ENCODE results near the gene EFNA2. TPM values are rescaled to one million over a fixed set of nuclear protein-coding genes. Genes with fewer than 3 reads are reported as not detected.

The EFNA2 gene
- total RNA-seq, 4 donors from 2014 or later = 0.76 TPM; not detected in 3

DNA sequence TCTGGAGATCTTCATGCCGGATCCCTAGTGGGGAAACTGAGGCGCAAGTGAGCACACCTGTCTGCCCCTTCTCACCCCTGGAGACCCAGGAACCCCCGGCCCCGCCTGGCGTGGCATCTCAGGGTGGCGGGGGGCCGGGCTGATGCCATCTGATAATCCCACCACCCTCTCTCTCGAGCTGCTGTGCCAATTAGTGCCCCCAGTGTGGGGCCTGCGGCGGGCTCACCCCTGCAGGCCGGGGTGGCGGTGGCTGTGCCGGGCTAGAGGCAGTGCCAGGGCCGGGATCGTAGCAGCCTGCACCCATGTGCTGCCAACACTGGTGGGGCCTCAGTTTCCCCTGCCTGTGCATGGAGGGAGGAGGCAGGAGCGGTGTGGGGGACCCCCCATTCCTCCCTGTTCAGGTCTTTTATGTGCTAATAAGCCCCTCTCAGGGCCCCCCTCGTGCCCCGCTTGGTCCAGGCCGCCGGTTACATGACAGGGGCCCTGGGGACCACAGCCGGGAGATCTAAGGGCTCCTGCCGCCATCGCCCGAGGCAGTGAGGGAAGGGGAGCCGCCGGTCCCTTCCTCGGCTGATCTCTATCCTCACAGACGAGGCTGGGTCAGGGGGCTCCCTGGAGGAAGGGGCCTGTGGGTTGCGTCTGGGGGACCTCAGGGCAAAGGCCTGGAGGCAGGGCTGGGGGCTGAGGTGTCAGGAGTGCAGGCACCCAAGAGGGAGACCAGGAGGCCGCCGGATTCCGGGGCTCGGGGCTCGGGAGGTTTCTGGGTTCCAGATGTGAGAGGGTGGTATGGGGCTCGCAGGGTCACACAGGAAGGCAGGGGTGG lies 8.3 kb downstream of the EFNA2 start:
- TF ChIP-seq POLR2A (IDR thresholded peaks at IDR 0.05) = no peak
- TF ChIP-seq, protein P1, sequence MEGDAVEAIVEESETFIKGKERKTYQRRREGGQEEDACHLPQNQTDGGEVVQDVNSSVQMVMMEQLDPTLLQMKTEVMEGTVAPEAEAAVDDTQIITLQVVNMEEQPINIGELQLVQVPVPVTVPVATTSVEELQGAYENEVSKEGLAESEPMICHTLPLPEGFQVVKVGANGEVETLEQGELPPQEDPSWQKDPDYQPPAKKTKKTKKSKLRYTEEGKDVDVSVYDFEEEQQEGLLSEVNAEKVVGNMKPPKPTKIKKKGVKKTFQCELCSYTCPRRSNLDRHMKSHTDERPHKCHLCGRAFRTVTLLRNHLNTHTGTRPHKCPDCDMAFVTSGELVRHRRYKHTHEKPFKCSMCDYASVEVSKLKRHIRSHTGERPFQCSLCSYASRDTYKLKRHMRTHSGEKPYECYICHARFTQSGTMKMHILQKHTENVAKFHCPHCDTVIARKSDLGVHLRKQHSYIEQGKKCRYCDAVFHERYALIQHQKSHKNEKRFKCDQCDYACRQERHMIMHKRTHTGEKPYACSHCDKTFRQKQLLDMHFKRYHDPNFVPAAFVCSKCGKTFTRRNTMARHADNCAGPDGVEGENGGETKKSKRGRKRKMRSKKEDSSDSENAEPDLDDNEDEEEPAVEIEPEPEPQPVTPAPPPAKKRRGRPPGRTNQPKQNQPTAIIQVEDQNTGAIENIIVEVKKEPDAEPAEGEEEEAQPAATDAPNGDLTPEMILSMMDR (IDR thresholded peaks at IDR 0.05) = no peak
- Histone ChIP-seq H3K27ac (no peak overlapping the region), H3K27me3 (peaks cover 9 to 19% of the 10 kb centered on the region in 2 donors), H3K9me3 (no peaks in the 10 kb centered on the region), H3K36me3 (no peaks in the 10 kb centered on the region), H3K4me1 (peaks cover 0 to 8% of the 10 kb centered on the region in 2 donors), H3K4me3 (no peak overlapping the region)
- intact Hi-C loops (cut with DNase I; ENCODE audit: low total_unique reads) = no loop called here
- no peak for DNase-seq

GRCh38 chr19:1294688-1295087 lies 9.0 kb downstream of the EFNA2 start:
- no peak for TF ChIP-seq POLR2A (IDR thresholded peaks at IDR 0.05)
- TF ChIP-seq, protein P1 (IDR thresholded peaks at IDR 0.05) = no peak
- no peak overlapping the region for H3K4me3 ChIP-seq
- H3K27ac ChIP-seq = no peak overlapping the region
- no peaks in the 10 kb centered on the region for H3K9me3 ChIP-seq
- DNase-seq = no peak
- peaks cover 0 to 8% of the 10 kb centered on the region in 2 donors for H3K4me1 ChIP-seq
- H3K27me3 ChIP-seq = peaks cover 9 to 19% of the 10 kb centered on the region in 2 donors
- H3K36me3 ChIP-seq = no peaks in the 10 kb centered on the region
- intact Hi-C loops (cut with DNase I; ENCODE audit: low total_unique reads) = no loop called here

GRCh38 chr19:1295169-1296012 lies 9.7 kb downstream of the EFNA2 start:
- Histone ChIP-seq H3K27me3 (peaks cover 9 to 19% of the 10 kb centered on the region in 2 donors), H3K4me3 (no peak overlapping the region), H3K36me3 (no peaks in the 10 kb centered on the region), H3K4me1 (peaks cover 0 to 8% of the 10 kb centered on the region in 2 donors), H3K9me3 (no peaks in the 10 kb centered on the region), H3K27ac (no peak overlapping the region)
- no peak for TF ChIP-seq POLR2A (IDR thresholded peaks at IDR 0.05)
- DNase-seq = no peak
- intact Hi-C loops (cut with DNase I; ENCODE audit: low total_unique reads) = no loop called here

DNA sequence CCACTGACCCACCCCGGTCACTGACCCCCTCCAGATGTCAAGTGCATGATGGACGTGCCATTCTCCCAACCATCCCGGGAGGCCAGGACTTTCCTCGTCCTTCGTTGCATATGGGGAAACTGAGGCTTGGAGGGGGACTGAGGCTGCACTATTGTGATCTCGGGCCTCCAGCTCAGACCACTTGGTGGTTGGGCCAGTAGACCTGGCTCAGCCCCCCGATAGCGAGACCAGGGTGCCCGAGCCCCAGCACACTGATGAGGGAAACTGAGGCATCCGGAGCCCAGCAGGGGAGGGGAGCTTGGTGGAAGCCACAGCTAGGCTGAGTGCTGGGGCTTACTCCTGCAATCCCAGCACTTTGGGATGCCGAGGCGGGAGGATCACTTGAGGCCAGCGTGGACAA lies 10.4 kb downstream of the EFNA2 start:
- Histone ChIP-seq H3K4me3 (no peak overlapping the region), H3K27me3 (peaks cover 9 to 19% of the 10 kb centered on the region in 2 donors), H3K4me1 (peaks cover 0 to 8% of the 10 kb centered on the region in 2 donors), H3K36me3 (no peaks in the 10 kb centered on the region), H3K27ac (no peak overlapping the region), H3K9me3 (no peaks in the 10 kb centered on the region)
- intact Hi-C loops (cut with DNase I; ENCODE audit: low total_unique reads) = no loop called here
- no peak for DNase-seq
- TF ChIP-seq, protein P1 (IDR thresholded peaks at IDR 0.05) = no peak
- TF ChIP-seq POLR2A (IDR thresholded peaks at IDR 0.05) = no peak

GRCh38 chr19:1296575-1297271 lies 11.1 kb downstream of the EFNA2 start:
- H3K4me3 ChIP-seq = no peak overlapping the region
- H3K9me3 ChIP-seq = no peaks in the 10 kb centered on the region
- H3K27ac ChIP-seq = no peak overlapping the region
- TF ChIP-seq, protein P1 (IDR thresholded peaks at IDR 0.05) = no peak
- no peak for TF ChIP-seq POLR2A (IDR thresholded peaks at IDR 0.05)
- peaks cover 0 to 8% of the 10 kb centered on the region in 2 donors for H3K4me1 ChIP-seq
- peaks cover 9 to 19% of the 10 kb centered on the region in 2 donors for H3K27me3 ChIP-seq
- DNase-seq = no peak
- intact Hi-C loops (cut with DNase I; ENCODE audit: low total_unique reads) = no loop called here
- H3K36me3 ChIP-seq = no peaks in the 10 kb centered on the region

All from uterus (tissue), 4 donors.